HL-60 (cell line): Measurements from ENCODE around the gene TTC33.

Experiments
- CTCF ChIP-seq: IDR thresholded peaks from one replicate; pipeline ENCODE4 v1.5.1; 2011; ENCODE audit warnings: low read length, control low read depth, inconsistent platforms; ENCODE audit not compliant: insufficient read depth
- GABPA ChIP-seq: IDR thresholded peaks from 2 replicates; pipeline ENCODE4 v1.6.1; 2012; ENCODE audit warnings: low read depth
- POLR2AphosphoS5 ChIP-seq: IDR thresholded peaks from 2 replicates; pipeline ENCODE4 v1.6.1; 2012; ENCODE audit warnings: low read depth
- REST ChIP-seq: IDR thresholded peaks from 2 replicates; pipeline ENCODE4 v1.6.1; 2012; ENCODE audit warnings: low read depth; ENCODE audit not compliant: insufficient replicate concordance

- no peak for TF ChIP-seq CTCF
- TF ChIP-seq REST, result no peak
- TF ChIP-seq POLR2AphosphoS5, result no peak
- TF ChIP-seq GABPA, result no peak
Observed at GRCh38 chr5:40570408-40571129, 185.2 kb downstream of the TTC33 start.
